NB4 (cell line): Measurements from ENCODE around the gene SSC5D.

Experiments used
- POLR2A ChIP-seq: IDR thresholded peaks from 2 replicates; pipeline ENCODE4 v1.6.1; 2011; ENCODE audit warnings: mild to moderate bottlenecking; ENCODE audit not compliant: insufficient read length; ENCODE audit errors: extremely low read depth
- TF ChIP-seq, protein P1 (sequence below): IDR thresholded peaks from one replicate; pipeline ENCODE4 v1.5.1; 2012; ENCODE audit warnings: low read depth, low read length

- TF ChIP-seq, protein P1, sequence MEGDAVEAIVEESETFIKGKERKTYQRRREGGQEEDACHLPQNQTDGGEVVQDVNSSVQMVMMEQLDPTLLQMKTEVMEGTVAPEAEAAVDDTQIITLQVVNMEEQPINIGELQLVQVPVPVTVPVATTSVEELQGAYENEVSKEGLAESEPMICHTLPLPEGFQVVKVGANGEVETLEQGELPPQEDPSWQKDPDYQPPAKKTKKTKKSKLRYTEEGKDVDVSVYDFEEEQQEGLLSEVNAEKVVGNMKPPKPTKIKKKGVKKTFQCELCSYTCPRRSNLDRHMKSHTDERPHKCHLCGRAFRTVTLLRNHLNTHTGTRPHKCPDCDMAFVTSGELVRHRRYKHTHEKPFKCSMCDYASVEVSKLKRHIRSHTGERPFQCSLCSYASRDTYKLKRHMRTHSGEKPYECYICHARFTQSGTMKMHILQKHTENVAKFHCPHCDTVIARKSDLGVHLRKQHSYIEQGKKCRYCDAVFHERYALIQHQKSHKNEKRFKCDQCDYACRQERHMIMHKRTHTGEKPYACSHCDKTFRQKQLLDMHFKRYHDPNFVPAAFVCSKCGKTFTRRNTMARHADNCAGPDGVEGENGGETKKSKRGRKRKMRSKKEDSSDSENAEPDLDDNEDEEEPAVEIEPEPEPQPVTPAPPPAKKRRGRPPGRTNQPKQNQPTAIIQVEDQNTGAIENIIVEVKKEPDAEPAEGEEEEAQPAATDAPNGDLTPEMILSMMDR: no peak
- TF ChIP-seq POLR2A: no peak
Observed at GRCh38 chr19:55540619-55541018, 52.4 kb downstream of the SSC5D start.
